Lower leg skin (tissue), 4 donors: ENCODE data around the gene NCAM1. TPM values are rescaled to one million over a fixed set of nuclear protein-coding genes. Genes with fewer than 3 reads are reported as not detected.

Source experiments
- DNase-seq, 2 donors: peaks; one replicate each; pipeline ENCODE4 v3.0.0-alpha.2; 2019; ENCODE audit warnings: low spot score in 2 of 2
- H3K4me3 ChIP-seq: fragments of 200-600 bp; sonication (generic); 2 replicates; pipeline ENCODE4 v1.5.1; 2017; ENCODE audit warnings: mild to moderate bottlenecking, low read depth; ENCODE audit not compliant: poor library complexity, severe bottlenecking
- CTCF ChIP-seq, 3 donors: fragments of 450-650 bp; IDR thresholded peaks; one replicate each; pipeline ENCODE4 v1.5.1; 2016; ENCODE audit warnings: antibody characterized with exemption in 3 of 3, mild to moderate bottlenecking in 3 of 3, moderate library complexity in 2 of 3
- POLR2A ChIP-seq, 2 donors: fragments of 450-650 bp; IDR thresholded peaks; one replicate each; pipeline ENCODE4 v1.6.1; 2016 to 2017; ENCODE audit warnings: antibody characterized with exemption in 2 of 2, mild to moderate bottlenecking in 1 of 2, moderate library complexity in 1 of 2
- WGBS, 2 donors: methylation state at CpG; one replicate each; pipeline ENCODE4 v1.1.5; 2018; 5-methylcytosine and 5-hydroxymethylcytosine counted together
- intact Hi-C: fragments of 100-400 bp; cut with DNase I; formaldehyde crosslinking; loops from one replicate; pipeline ENCODE4 v1.15.0; 2023; ENCODE audit warnings: low total_unique reads
- total RNA-seq, 4 donors: library from RNA; depleted of rRNA; stranded (reverse); fragments of >200 nt; gene quantifications; one replicate each; pipeline ENCODE4 v1.1.0, GENCODE V29; 2016

Gene NCAM1
- total RNA-seq, 4 donors from 2014 or later = 1.7 to 7.1 (median 3.8) TPM

DNA sequence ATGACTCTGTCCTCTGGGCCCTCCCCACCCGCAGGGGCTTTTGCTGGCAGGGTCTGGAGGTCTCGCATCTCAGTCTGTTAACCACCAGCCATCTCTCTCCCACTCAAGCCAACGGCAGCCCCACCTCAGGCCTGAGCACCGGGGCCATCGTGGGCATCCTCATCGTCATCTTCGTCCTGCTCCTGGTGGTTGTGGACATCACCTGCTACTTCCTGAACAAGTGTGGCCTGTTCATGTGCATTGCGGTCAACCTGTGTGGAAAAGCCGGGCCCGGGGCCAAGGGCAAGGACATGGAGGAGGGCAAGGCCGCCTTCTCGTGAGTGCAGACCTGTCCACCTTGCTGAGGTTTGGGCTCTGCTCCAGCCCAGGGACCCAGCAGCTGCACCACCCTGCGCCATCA is 308.9 kb downstream of the NCAM1 start:
- intact Hi-C loops = no loop called here
- no peak for TF ChIP-seq CTCF (IDR thresholded peaks at IDR 0.05)
- no peak for TF ChIP-seq POLR2A (IDR thresholded peaks at IDR 0.05)
- DNase-seq = peak in 1 of 2 donors; percentile 75
- no peak overlapping the region for H3K4me3 ChIP-seq
- 94 to 99% methylated on average over 13 of the region's 13 CpGs for WGBS, 2 donors

GRCh38 chr11:113271551-113272245 is 310.5 kb downstream of the NCAM1 start:
- H3K4me3 ChIP-seq = no peak overlapping the region
- intact Hi-C loops = no loop called here
- WGBS, 2 donors = 84 to 91% methylated on average over 13 to 14 of the region's 14 CpGs
- no peak for TF ChIP-seq CTCF (IDR thresholded peaks at IDR 0.05)
- TF ChIP-seq POLR2A (IDR thresholded peaks at IDR 0.05) = no peak
- peak in 1 of 2 donors; percentile 71 for DNase-seq

DNA sequence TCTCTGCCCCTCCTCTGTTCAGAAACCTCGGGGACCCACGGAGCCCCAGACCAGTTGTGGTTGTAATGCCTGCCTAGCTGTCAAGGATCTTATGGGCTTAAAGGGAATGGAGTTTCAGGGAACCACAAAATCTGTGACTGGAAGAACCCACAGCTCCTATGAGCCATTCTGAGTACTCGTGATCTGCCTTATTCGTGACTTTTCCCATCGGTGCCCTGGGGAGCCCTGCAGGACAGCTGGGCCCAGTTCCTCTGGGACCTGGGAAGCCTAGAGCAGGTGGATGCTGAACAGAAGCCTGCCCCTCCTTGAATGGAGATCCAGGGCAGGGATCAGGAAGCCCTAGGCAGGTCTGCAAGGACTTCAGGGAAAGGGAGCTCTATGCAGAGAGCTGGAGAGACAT is 311.1 kb downstream of the NCAM1 start:
- TF ChIP-seq POLR2A (IDR thresholded peaks at IDR 0.05) = no peak
- TF ChIP-seq CTCF (IDR thresholded peaks at IDR 0.05) = no peak
- intact Hi-C loops = no loop called here
- DNase-seq = no peak
- no peak overlapping the region for H3K4me3 ChIP-seq
- WGBS, 2 donors = 65 to 72% methylated on average over 5 of the region's 5 CpGs

- intact Hi-C loops = no loop called here
- WGBS, 2 donors = 92% methylated on average over 28 to 33 of the region's 34 CpGs
- TF ChIP-seq POLR2A (IDR thresholded peaks at IDR 0.05) (no peak), CTCF (IDR thresholded peaks at IDR 0.05) (no peak)
- DNase-seq = peak in 1 of 2 donors; percentile 59
- H3K4me3 ChIP-seq = no peak overlapping the region
Observed at GRCh38 chr11:113272927-113273615, 311.9 kb downstream of the NCAM1 start.

- TF ChIP-seq POLR2A (IDR thresholded peaks at IDR 0.05) = no peak
- TF ChIP-seq CTCF (IDR thresholded peaks at IDR 0.05) = no peak
Observed at GRCh38 chr11:113273720-113274119, 312.5 kb downstream of the NCAM1 start.

More at GRCh38 chr11:113273720-113274119, 312.5 kb downstream of the NCAM1 start:
- DNase-seq = peak in 1 of 2 donors; percentile 61
- 86 to 92% methylated on average over 10 of the region's 10 CpGs for WGBS, 2 donors
- intact Hi-C loops = no loop called here
- no peak overlapping the region for H3K4me3 ChIP-seq
